Inflammatory macrophage treated with lipopolysaccharide for 4 hours (primary cell): ENCODE results near the gene MAMDC2.
"Not testable (repeated sequence)": the region's sequence is repeated elsewhere in the genome, so short reads cannot be mapped to it uniquely, and the experiment has no call there.

Experiments used
- DNase-seq: peaks from one replicate; pipeline ENCODE4 v3.0.0-alpha.2; 2020

MAMDC2 gene

GRCh38 chr9:70043689-70044489 lies at the start of gene MAMDC2:
MAMDC2 (plus strand) TSS chr9:70043848; CDS start chr9:70044198, 350 bp downstream.
- DNase-seq: no peak

GRCh38 chr9:69995846-69996245 lies 47.8 kb upstream of the MAMDC2 start:
- DNase-seq: no peak

- no peak for DNase-seq
These were observed 46.7 kb upstream of the MAMDC2 start for GRCh38 chr9:69996967-69997366.

GRCh38 chr9:69997524-69997923 lies 46.1 kb upstream of the MAMDC2 start:
- DNase-seq: no peak

- DNase-seq: no peak
These were observed 44.3 kb upstream of the MAMDC2 start for GRCh38 chr9:69999315-69999714.

GRCh38 chr9:70000469-70000868 lies 43.2 kb upstream of the MAMDC2 start:
- DNase-seq: no peak

GRCh38 chr9:70003901-70004714 lies 39.5 kb upstream of the MAMDC2 start:
- no peak for DNase-seq

GRCh38 chr9:70006306-70006705 lies 37.3 kb upstream of the MAMDC2 start:
- no peak for DNase-seq

- DNase-seq: no peak
These were observed 35.8 kb upstream of the MAMDC2 start for GRCh38 chr9:70007831-70008230.

- no peak for DNase-seq
These were observed 33.6 kb upstream of the MAMDC2 start for GRCh38 chr9:70010015-70010414.

- no peak for DNase-seq
These were observed 32.3 kb upstream of the MAMDC2 start for GRCh38 chr9:70011366-70011765.

GRCh38 chr9:70012569-70012968 lies 31.1 kb upstream of the MAMDC2 start:
- no peak for DNase-seq

GRCh38 chr9:70013598-70014196 lies 30.0 kb upstream of the MAMDC2 start:
- DNase-seq: no peak

- no peak for DNase-seq
These were observed 28.5 kb upstream of the MAMDC2 start for GRCh38 chr9:70015099-70015498.

GRCh38 chr9:70020217-70020616 lies 23.4 kb upstream of the MAMDC2 start:
- DNase-seq: no peak

- DNase-seq: no peak
These were observed 22.6 kb upstream of the MAMDC2 start for GRCh38 chr9:70020991-70021571.

- DNase-seq: no peak
These were observed 15.4 kb upstream of the MAMDC2 start for GRCh38 chr9:70028287-70028686.

GRCh38 chr9:70030156-70030555 lies 13.5 kb upstream of the MAMDC2 start:
- no peak for DNase-seq

GRCh38 chr9:70031141-70031545 lies 12.5 kb upstream of the MAMDC2 start:
- no peak for DNase-seq

GRCh38 chr9:70034271-70034711 lies 9.4 kb upstream of the MAMDC2 start:
- DNase-seq: no peak

- DNase-seq: no peak
These were observed 8.0 kb upstream of the MAMDC2 start for GRCh38 chr9:70035691-70036090.

- no peak for DNase-seq
These were observed 7.0 kb upstream of the MAMDC2 start for GRCh38 chr9:70036641-70037040.

- not testable (repeated sequence) for DNase-seq
These were observed 5.5 kb upstream of the MAMDC2 start for GRCh38 chr9:70038171-70038621.
